Uterus (tissue), 2 donors: ENCODE results near the gene SYNPO2L.

Experiments used
- POLR2A ChIP-seq, 2 donors: fragments of 450-650 bp; IDR thresholded peaks; one replicate each; pipeline ENCODE4 v1.6.1; 2016; ENCODE audit warnings: antibody characterized with exemption in 2 of 2, mild to moderate bottlenecking in 1 of 2, moderate library complexity in 1 of 2
- TF ChIP-seq, protein P1 (sequence below), 4 experiments: fragments of 200-600 bp in 2 of 4; fragments of 450-650 bp in 2 of 4; sonication (generic) in 2 of 4; IDR thresholded peaks; one replicate each; pipeline ENCODE4 v1.5.1; 2016 to 2019; ENCODE audit warnings: antibody characterized with exemption in 4 of 4, mild to moderate bottlenecking in 2 of 4, moderate library complexity in 1 of 4

DNA sequence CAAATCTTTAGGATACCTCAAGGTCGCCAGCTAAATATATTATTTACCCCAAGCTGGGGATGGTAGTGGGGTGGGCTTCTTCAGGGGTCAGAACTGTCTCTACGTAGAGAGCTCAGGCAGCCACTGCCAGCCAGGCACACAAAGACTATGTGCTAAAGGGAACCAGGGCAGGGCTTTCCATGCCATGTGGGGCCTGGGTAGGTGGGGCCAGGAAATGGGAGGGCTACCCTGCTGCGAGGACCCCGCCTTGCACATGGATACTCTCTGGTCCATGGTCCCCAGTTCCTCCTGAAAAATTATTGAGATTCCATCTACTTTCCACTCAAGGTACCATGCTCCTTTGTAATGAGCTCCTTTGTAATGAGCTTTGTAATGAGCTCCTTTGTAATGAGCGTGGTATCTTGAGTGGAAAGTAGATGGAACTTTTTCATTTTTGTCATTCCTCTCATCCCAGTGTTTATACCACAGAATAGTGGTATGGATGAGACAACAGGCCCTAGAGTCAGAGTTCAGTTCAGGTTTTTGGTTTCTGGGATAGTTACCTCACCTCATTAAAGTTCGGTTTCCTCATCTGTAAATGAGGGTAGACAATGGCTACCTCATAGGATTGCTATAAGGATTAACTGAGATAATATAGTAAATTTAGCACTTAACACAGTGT, 5.8 kb downstream of the SYNPO2L start:
- TF ChIP-seq, protein P1, sequence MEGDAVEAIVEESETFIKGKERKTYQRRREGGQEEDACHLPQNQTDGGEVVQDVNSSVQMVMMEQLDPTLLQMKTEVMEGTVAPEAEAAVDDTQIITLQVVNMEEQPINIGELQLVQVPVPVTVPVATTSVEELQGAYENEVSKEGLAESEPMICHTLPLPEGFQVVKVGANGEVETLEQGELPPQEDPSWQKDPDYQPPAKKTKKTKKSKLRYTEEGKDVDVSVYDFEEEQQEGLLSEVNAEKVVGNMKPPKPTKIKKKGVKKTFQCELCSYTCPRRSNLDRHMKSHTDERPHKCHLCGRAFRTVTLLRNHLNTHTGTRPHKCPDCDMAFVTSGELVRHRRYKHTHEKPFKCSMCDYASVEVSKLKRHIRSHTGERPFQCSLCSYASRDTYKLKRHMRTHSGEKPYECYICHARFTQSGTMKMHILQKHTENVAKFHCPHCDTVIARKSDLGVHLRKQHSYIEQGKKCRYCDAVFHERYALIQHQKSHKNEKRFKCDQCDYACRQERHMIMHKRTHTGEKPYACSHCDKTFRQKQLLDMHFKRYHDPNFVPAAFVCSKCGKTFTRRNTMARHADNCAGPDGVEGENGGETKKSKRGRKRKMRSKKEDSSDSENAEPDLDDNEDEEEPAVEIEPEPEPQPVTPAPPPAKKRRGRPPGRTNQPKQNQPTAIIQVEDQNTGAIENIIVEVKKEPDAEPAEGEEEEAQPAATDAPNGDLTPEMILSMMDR (IDR thresholded peaks at IDR 0.05), result no peak
- TF ChIP-seq POLR2A (IDR thresholded peaks at IDR 0.05), result no peak
